GM19452 (cell line): ENCODE data around the gene IRF2BP2.

Source experiments
- ATAC-seq: cut with Tn5 transposase; IDR thresholded peaks from one replicate; pipeline ENCODE4 v1.9.1; 2021; ENCODE audit not compliant: unreplicated experiment

Gene IRF2BP2

DNA sequence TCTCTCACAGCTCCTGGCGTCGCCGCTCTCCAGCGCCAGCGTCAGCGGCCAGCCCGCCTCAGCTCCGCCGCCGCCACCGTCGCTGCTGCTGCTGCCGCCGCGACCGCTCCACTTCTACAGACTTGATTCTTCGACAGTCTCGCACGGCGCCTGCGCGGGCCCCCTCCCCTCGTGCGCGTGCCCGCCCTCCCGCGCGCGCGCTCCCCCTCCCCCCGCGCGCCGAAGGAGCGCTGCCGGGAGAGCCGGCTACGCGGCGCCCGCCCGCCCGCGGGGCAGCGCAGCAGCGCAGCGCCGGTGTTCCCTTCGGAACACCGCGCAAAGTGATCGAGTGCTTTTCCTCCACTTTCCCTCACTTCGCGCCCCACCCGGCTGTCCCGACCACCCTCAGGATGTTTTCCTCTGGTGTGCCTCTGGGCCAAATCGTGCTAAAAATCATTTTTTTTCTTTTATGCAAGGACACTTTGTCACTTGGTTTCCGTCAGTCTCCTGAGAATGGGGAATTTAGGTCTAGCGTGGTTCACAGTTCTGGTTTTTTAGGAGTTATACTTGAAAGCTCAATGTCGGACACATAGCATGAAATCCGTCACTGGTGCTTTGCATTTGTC, at the start of gene IRF2BP2:
Gene IRF2BP2, minus strand, starts transcription at position 118 of the 605 bp plus-strand sequence. CDS start 684 bp downstream, outside the sequence.
- ATAC-seq, result peak; percentile 14

DNA sequence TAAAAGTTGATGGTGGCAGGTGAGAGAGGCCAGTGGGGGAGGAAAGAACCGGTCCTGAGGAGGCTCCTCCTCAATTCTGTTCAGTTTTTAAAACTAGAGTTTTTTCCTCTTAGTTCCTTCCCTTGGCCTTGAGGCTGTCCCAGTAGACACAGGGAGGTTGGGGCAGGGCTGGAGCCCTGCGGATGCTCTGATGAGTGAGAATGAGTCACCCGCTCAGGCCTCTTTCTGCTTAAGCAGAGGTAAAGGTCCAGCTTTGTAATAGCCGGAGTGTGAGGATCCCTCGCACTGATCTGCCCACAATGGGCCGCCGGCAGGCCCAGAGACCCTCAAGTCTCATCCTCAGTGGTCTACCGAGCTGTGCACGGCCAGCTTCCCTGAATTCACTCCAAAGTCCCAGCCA, 49.6 kb upstream of the IRF2BP2 start:
- ATAC-seq, result no peak

DNA sequence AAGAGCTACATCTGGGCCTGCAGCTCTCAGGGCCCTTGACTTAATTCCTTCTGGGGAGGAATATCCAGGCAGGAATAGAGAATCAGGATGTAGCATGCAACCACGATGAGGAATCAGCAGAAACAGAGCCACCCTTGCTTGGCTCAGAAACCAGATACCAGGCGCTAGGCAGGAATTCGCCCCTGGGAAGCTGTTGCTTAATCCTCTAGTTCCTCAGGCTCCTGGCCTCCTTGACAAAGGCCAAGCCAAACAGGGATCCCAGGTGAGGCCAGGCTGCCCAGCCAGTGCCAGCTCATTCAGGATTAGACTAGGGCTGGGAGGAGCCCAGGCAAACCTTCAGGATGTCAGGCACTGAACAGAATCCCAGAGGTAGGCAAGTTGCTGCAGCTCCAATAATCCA, 48.2 kb upstream of the IRF2BP2 start:
- ATAC-seq, result no peak

DNA sequence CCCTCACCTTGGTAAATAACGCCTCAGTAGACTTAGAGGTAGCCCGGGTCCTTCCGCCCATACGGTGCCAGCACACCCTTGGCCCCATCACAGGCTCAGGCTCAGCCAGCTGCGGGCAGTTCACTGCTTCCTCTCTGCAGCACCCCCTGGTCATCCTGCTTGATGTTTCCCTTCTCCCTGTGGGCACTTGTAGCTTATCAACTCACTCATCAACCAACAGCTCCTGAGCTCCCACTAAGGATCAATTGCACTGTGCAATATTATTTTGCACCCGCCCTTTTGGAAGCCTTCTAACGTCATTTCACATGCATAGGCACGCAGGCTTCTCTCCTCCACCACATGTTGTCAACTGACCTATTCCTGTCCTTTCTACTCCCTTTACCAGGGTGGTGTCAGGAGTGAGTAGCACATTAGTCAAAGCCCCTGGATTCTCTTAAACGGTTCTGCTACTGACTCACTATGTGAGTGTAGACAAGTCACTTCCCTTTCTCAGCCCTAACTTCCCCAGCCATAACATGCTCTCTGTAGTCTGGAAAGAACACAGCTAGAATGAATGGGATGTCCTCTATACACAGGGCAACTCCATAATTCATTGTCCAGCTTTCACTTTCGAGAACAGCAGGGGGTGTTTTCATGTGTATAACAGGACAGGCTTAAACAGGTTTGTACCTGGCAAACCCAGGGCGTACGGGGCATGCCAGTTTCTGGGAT, 47.1 kb upstream of the IRF2BP2 start:
- no peak for ATAC-seq

DNA sequence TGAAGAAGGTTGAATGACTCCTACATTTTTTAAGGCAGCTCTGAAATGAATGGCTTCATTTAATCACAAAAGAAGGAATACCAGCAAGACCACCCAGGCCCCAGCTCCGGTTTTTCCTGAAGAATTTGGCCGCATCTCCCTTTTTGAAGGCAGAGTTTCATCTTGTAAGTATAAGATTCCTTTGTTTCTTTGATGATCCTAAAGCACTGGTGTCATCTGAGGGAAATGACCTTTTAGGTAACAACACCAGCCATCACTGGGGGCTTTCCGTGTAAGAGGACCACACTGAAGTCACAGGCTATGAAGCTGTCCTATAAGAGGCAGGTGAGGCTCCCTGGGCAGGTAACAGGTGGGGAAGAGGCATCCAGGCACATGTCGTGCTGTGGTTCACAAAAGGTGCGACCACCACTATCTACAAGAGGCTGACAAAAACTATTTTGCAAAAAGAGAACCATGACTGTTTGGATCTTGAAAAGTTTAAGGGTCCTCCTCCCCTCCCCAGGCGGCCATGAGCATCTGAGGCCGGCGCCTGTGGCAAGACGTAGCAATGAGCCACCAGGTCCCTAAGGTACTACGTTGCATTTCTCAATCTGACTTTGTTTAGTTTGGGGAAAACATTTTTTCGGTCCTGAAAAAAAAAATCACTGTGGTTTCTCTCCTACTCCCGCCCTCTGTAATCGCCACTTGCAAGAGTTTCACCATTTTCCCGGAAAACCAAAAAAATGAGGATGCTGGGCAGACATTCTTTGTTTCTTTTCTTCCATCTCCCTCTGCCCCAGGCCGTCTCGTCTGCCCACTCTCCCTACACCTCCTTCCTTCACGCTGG, 46.3 kb upstream of the IRF2BP2 start:
- no peak for ATAC-seq

DNA sequence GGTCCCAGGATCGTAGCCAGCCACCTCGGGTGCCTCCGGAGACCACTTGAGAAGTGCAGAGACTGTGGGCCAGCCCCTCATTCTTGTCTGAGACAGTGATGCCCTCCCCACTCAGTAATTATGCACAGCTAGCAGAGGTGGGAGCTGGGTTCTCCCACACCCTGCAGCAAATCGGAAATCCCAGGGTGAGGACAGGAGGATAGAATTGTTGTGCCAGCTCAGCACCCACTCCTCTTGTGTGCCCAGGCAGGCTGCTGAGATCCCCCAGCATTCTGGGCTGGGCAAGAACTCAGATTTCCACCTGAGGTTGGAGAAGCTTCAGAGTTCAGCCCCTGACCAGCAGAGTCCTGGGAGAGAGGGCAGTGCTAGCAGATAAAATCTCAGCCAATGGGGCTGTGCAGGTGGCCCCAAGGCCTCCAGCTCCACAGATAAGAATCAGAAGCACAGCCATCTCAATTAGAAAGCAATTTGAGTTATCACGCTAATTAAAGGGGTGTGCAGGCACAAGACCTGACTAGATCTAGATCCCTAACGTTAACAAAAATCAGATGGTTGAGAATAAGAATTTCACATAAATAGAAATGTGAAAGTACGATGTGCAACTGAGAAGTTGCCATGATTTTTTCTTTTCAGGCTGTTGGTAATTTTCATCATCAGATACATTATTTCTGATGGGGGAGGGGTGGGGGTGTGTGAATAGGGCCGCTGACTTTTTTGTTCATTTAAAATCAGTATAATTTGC, 45.5 kb upstream of the IRF2BP2 start:
- ATAC-seq, result no peak

DNA sequence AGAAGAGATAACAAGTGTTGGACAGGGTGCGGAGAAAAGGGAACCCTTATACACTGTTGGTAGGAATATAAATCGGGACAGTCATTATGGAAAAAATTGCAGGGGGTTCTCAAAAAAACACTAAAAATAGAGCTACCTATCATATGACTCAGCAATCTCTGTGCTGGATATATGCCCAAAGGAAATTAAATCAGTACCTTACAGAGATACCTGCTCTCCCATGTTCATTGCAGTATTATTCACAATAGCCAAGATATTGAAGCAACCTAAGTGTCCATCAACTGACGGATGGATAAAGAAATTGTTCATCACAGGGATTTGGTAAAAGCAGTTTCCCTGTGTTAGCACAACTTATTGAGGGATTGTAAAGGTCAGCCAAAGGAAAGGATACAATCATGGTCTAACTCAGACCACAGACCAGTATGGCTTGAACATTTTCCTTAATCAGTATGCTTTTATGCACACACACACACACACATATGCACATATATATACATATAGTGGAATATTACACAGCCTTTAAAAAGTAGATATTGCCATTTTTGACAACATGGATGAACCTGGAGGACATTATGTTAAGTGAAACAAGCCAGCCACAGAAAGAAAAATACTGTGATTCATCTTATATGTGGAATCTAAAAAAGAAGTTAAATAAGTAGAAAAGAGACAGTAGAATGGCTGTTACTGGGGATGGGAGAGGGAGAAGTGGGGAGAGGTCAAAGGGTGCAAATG, 44.2 kb upstream of the IRF2BP2 start:
- ATAC-seq, result no peak

DNA sequence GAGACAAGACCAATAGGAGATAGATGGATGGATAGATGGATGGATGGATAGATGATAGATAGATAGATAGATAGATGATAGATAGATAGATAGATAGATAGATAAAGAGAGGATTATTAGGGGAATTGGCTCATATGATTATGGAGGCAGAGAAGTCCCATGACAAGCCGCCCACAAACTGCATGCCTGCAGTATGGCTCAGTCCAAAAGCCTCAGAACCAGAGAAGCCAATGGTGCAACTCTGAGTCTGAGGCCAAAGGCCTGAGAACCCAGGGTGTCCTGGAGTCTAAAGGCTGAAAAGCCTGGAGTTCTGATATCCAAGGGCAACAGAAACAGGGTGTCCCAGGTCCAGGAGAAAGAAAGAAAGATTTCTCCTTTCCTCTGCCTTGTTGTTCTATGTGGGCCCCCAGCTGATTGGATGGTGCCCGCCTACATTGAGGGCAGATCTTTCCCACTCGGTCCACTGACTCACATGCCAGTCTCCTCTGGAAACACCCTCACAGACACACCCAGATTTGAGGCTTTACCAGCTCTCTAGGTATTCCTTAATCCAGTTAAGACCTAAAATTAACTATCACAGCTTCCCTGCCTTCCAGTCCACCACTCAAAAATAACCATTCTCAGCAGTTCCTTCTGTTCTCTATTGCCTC, 39.6 kb upstream of the IRF2BP2 start:
- no peak for ATAC-seq

- no peak for ATAC-seq
Observed at GRCh38 chr1:234647758-234648157, 37.8 kb upstream of the IRF2BP2 start.

DNA sequence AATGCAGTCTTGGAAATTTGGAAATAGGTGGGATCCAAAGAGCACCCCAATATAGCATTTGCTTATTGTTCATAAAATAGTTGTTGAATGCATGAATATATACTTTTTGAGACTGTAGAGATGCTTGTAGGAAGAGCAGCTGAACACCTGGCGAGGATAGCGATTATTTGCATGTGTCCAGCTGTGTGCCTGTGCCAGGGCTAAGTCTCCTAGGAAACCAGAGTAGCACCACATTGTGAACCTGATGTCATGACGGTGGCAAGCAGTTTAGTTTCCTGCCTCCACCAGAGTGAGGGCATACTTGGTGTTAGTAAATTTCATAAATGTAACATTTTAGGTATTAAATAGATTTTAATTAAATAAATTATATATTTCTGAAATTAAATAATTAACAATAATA, 37.3 kb upstream of the IRF2BP2 start:
- ATAC-seq, result no peak

GRCh38 chr1:234645964-234646363, 36.0 kb upstream of the IRF2BP2 start:
- ATAC-seq, result no peak

GRCh38 chr1:234645474-234645953, 35.5 kb upstream of the IRF2BP2 start:
- no peak for ATAC-seq

GRCh38 chr1:234644928-234645327, 35.0 kb upstream of the IRF2BP2 start:
- no peak for ATAC-seq

DNA sequence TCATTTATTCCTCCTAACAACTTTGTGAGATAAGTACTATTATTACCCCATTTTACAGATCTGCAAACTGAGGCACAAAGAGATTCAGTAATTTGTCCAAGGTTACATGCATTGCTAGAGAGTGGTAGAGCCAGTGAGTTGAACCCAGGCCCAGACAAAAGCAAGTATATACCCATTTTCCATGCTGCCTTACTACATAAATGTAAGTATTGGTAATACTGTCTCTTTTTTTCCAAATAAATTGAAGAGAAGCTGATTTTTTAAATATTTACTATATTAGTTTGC, 33.8 kb upstream of the IRF2BP2 start:
- no peak for ATAC-seq

DNA sequence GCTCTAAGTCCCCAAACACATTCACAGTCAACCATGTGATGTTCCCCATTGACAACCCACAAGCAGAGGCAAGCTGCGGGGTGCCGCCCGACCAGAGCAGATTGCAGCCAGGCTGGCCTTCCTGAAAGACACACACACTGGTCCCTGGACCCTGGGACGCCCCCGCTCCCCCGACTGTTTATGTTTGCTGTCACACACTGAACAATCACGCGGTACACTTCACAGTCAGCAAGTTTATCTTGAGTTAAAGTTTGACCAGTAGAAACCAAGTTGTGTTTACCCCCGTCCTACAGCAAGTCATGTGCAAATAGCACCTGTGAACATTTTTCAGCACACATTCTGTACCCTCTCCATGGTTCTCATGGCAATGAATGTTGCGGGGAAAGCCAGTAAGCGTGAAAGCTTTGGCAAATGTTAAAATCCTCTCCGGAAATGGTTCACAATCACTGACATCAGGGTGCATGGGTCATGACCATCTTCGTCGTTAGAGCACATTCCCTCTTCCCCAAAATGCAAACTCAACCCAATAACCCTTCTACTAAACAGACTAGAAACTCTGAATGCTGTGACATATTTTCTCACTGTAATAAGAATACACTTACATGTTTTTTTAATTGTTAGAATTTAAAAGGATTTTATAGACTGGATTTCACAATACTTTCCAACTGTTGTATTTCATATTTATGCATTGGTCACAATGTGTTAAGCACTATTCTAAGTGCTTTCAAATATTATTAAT, 33.3 kb upstream of the IRF2BP2 start:
- no peak for ATAC-seq

GRCh38 chr1:234642428-234642827, 32.5 kb upstream of the IRF2BP2 start:
- no peak for ATAC-seq

DNA sequence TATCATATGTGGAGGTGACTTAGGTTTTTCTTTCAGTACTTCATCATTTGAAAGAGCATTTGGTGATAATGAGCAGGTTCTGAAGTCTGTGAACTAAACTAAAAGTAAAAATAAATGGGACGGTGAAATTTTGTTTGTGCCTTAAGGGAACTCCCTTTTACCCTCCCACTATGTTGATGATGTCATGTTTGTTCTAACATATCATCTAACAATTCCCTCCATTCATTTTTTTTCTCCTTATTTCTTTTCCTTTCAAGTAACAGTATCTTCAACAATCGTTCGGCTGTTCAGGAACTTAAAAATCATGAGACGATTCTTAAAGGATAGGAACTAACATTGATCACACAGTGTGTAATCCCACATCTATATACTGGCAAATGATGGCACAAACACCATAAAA, 30.0 kb upstream of the IRF2BP2 start:
- no peak for ATAC-seq

DNA sequence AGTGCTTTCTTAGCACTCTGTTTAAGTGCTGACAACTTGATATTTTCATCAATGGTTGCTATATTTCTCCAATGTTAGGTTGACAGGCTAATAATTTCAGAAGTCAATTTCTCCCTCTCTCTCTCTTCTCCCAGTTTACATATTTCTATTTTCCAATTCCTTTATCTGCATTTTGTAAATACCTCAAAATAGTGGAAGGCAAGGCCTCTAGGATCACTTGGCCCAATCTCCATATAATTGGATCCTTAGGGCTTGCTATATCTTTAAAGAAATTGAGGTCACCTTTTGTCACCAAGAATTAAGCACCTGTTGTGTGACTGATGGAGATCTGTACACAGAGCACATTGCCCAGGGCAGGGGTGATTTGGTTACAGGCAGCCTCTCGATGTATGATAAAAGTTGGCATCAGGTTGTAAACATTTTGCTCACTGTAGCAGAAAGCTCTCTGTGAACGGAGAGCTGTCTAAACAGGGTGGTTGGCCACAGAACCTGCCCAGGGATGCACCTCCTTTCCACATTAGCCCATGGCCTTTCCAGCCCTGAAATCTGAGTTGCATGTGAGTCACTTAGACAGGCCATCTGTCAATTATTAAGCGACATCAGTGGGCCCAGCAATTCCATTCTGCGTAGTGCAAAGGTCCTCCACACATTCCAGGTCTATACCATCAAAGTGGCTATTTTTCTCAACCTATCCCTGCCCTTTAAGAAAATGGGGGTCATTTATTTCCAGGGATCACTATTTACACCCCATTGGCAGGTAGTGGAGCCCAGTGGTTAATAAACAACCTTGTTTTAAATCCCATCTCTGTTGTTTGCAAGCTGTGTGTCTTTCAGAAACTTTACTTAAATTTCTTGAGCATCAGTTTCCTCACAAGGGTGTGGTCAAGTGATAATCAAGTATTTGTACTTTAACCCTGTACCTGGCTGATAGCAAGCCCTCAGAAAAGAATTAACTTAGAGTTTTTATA, 29.1 kb upstream of the IRF2BP2 start:
- ATAC-seq, result no peak
